Measurements from ENCODE around the gene ANKUB1. TPM values are rescaled to one million over a fixed set of nuclear protein-coding genes. Genes with fewer than 3 reads are reported as not detected.

ANKUB1 gene
- total and polyA plus RNA-seq, 9 of the 15 experiments (the other 6 are each of a cell fraction or from before 2014, with no cell fraction given): not detected

DNA sequence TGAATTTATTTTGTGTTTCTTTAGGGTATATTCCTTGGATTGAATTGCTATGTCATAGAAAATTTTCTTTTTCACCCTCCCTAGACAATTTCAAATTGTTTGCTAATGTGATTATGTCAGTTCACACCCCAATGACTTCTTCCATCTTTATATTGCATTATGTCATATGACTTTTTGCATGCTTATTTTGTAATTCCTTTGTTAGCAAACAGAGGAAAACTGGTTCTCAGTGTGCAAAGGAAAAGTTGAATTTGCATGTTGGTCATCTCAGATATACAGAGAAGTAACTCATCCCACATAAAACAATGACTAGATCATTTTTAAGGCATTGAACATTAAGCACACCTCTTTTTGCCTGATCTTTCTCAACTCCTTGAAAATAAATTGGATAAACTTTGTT is 17.3 kb upstream of the ANKUB1 start:
- H4K20me1 ChIP-seq (replicated peaks; ENCODE audit: control insufficient read depth, insufficient read depth, low read length): no peaks in the 10 kb centered on the region
- H3K27me3 ChIP-seq (ENCODE audit: control insufficient read depth in 2 of 2, insufficient read depth in 2 of 2, low read length in 2 of 2): no peaks in the 10 kb centered on the region
- ATAC-seq (no peak), FAIRE-seq (no peak), DNase-seq (ENCODE audit: extremely low read depth in 1 of 4, low spot score in 3 of 4) (no peak)
- H3K9me3 ChIP-seq (replicated peaks; ENCODE audit: control insufficient read depth, insufficient read depth, low read depth, low read length): no peaks in the 10 kb centered on the region
- no peak overlapping the region for H3K27ac ChIP-seq (ENCODE audit: extremely low read depth, low read depth, low read length)
- ChIA-PET CTCF (ENCODE audit: low intra/inter-chr PET ratio) (no interaction called here), POLR2A (no interaction called here)
- in situ Hi-C loops (cut with MboI) (no loop called here), intact Hi-C loops (cut with micrococcal nuclease) (loop anchor here (5.0 kb wide), 1 partner anchor 42 kb away; no protein-coding TSS in a partner anchor)
- no peak overlapping the region for H2AFZ ChIP-seq (ENCODE audit: low read depth, low read length)
- TF ChIP-seq ELF4 (CRISPR knock-in tag; IDR thresholded peaks at IDR 0.05) (no peak), NFIX (CRISPR knock-in tag; IDR thresholded peaks at IDR 0.05; ENCODE audit: low read depth) (no peak), ZNF75A (CRISPR knock-in tag; IDR thresholded peaks at IDR 0.05) (no peak), GTF2E2 (tag; IDR thresholded peaks at IDR 0.05) (no peak), ZNF551 (CRISPR knock-in tag; IDR thresholded peaks at IDR 0.05) (no peak)
- H3K79me2 ChIP-seq (ENCODE audit: control insufficient read depth, insufficient read depth, low read length): peaks cover 15% of the 10 kb centered on the region; the same call in 2 of the 3 replicates
- H3K9ac ChIP-seq (ENCODE audit: insufficient read depth in 1 of 2, low read depth in 2 of 2, low read length in 2 of 2): no peak overlapping the region
- H3K36me3 ChIP-seq (ENCODE audit: control insufficient read depth, insufficient read depth, low read length): no peaks in the 10 kb centered on the region
- H3K4me1 ChIP-seq (replicated peaks in 1 of 2; ENCODE audit: control insufficient read depth in 2 of 2, insufficient read depth in 2 of 2, low read length in 2 of 2): peaks cover 0 to 8% of the 10 kb centered on the region in 2 experiments; a peak in 2 of 5 replicates
- BruUV-seq (replicated peaks): no TSS peak
- H3K4me3 ChIP-seq: no peak overlapping the region
- H3K4me2 ChIP-seq (ENCODE audit: insufficient read depth, low read length): no peak overlapping the region
- no peaks in the 10 kb centered on the region for H3K9me1 ChIP-seq (ENCODE audit: control insufficient read depth, insufficient read depth, low read length)

DNA sequence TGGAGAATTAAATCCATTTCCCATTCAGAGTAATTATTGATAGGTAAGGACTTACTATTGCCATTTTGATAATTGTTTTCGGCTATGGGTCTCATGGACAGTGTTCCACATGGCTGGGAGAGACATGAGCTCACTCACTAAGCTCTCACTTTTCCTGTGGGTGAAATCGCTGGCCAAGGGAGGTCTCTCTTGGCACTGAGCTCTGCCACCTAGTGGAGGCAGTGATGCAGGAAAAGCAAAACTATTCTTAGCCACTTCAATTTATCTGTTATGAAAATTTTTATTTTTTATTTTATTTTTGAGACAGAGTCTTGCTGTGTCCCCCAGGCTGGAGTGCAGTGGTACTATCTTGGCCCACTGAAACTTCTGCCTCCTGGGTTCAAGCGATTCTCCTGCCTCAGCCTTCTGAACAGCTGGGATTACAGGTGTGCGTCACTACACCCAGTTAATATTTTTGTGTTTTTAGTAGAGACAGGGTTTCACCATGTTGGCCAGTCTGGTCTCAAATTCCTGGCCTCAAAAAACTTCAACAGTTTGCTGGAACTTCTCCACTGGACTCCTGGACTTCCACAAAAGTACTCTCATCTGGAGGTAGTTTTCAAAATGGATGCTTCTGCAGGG is 16.0 kb upstream of the ANKUB1 start:
- intact Hi-C loops (cut with micrococcal nuclease) (loop anchor here (5.0 kb wide), 1 partner anchor 41 kb away; no protein-coding TSS in a partner anchor), in situ Hi-C loops (cut with MboI) (no loop called here)
- ChIA-PET CTCF (ENCODE audit: low intra/inter-chr PET ratio) (interaction anchor here (1.0 kb wide), 1 partner anchor 239 kb away, joined by 3 read pairs; no protein-coding TSS in a partner anchor), POLR2A (interaction anchor here (1.0 to 1.1 kb wide), 3 partner anchors 11 to 16 kb away, joined by 3 to 5 read pairs (median 3); partner anchors contain the start of gene ANKUB1)
- WGBS (ENCODE audit: insufficient coverage, low coverage, missing lambda C conversion rate): 27% methylated on average over 4 of the region's 4 CpGs
- Histone ChIP-seq H4K20me1 (replicated peaks; ENCODE audit: control insufficient read depth, insufficient read depth, low read length) (no peaks in the 10 kb centered on the region), H3K9me3 (replicated peaks; ENCODE audit: control insufficient read depth, insufficient read depth, low read depth, low read length) (no peaks in the 10 kb centered on the region), H3K27ac (ENCODE audit: extremely low read depth, low read depth, low read length) (no peak overlapping the region), H3K4me1 (replicated peaks in 1 of 2; ENCODE audit: control insufficient read depth in 2 of 2, insufficient read depth in 2 of 2, low read length in 2 of 2) (peaks cover 0 to 8% of the 10 kb centered on the region in 2 experiments; a peak in 2 of 5 replicates), H2AFZ (ENCODE audit: low read depth, low read length) (peak overlapping the region; percentile 71), H3K4me3 (no peak overlapping the region), H3K27me3 (ENCODE audit: control insufficient read depth in 2 of 2, insufficient read depth in 2 of 2, low read length in 2 of 2) (no peaks in the 10 kb centered on the region), H3K9me1 (ENCODE audit: control insufficient read depth, insufficient read depth, low read length) (no peaks in the 10 kb centered on the region), H3K79me2 (ENCODE audit: control insufficient read depth, insufficient read depth, low read length) (peaks cover 2% of the 10 kb centered on the region; the same call in 1 of the 3 replicates), H3K36me3 (ENCODE audit: control insufficient read depth, insufficient read depth, low read length) (no peaks in the 10 kb centered on the region), H3K9ac (ENCODE audit: insufficient read depth in 1 of 2, low read depth in 2 of 2, low read length in 2 of 2) (no peak overlapping the region), H3K4me2 (ENCODE audit: insufficient read depth, low read length) (peak overlapping the region; percentile 28; the same call in 1 of the 2 replicates)
- BruUV-seq (replicated peaks): no TSS peak
- DNase-seq (ENCODE audit: extremely low read depth in 1 of 4, low spot score in 3 of 4) (peak; percentile 23 to 71 (median 39)), FAIRE-seq (peak; percentile 91), ATAC-seq (peak; percentile 75)
- TF ChIP-seq, protein P1, sequence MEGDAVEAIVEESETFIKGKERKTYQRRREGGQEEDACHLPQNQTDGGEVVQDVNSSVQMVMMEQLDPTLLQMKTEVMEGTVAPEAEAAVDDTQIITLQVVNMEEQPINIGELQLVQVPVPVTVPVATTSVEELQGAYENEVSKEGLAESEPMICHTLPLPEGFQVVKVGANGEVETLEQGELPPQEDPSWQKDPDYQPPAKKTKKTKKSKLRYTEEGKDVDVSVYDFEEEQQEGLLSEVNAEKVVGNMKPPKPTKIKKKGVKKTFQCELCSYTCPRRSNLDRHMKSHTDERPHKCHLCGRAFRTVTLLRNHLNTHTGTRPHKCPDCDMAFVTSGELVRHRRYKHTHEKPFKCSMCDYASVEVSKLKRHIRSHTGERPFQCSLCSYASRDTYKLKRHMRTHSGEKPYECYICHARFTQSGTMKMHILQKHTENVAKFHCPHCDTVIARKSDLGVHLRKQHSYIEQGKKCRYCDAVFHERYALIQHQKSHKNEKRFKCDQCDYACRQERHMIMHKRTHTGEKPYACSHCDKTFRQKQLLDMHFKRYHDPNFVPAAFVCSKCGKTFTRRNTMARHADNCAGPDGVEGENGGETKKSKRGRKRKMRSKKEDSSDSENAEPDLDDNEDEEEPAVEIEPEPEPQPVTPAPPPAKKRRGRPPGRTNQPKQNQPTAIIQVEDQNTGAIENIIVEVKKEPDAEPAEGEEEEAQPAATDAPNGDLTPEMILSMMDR (IDR thresholded peaks at IDR 0.05 in 2 of 3, conservative IDR thresholded peaks at IDR 0.05 in 1 of 3; ENCODE audit: insufficient read depth in 2 of 3, low read depth in 1 of 3, low read length in 3 of 3): peak; percentile 66 to 79 (median 76)
- 0 out of 2 replicates have a peak, but pooled peaks have one; percentile 10 for TF ChIP-seq JUND (IDR thresholded peaks at IDR 0.05; ENCODE audit: borderline replicate concordance, low read depth, low read length)
- peak; percentile 20; the same call in 1 of the 3 replicates for TF ChIP-seq JUND (tag; IDR thresholded peaks at IDR 0.05; ENCODE audit: borderline replicate concordance, low read depth, low read length)
- no peak for TF ChIP-seq TFAM (CRISPR knock-in tag; conservative IDR thresholded peaks at IDR 0.05)
- TF ChIP-seq, protein P2, sequence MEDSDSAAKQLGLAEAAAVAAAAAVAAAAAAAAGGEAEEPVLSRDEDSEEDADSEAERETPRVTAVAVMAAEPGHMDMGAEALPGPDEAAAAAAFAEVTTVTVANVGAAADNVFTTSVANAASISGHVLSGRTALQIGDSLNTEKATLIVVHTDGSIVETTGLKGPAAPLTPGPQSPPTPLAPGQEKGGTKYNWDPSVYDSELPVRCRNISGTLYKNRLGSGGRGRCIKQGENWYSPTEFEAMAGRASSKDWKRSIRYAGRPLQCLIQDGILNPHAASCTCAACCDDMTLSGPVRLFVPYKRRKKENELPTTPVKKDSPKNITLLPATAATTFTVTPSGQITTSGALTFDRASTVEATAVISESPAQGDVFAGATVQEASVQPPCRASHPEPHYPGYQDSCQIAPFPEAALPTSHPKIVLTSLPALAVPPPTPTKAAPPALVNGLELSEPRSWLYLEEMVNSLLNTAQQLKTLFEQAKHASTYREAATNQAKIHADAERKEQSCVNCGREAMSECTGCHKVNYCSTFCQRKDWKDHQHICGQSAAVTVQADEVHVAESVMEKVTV (CRISPR knock-in tag; IDR thresholded peaks at IDR 0.05): 0 out of 2 replicates have a peak, but pooled peaks have one; percentile 11
- TF ChIP-seq SMC3 (conservative IDR thresholded peaks at IDR 0.05; ENCODE audit: insufficient read depth, low read depth, low read length): 0 out of 2 replicates have a peak, but pooled peaks have one; percentile 27
